Gastrocnemius medialis (tissue), 4 donors: ENCODE data around the gene MEF2C.

ENCODE experiments used
- POLR2A ChIP-seq, 2 donors: fragments of 450-650 bp; IDR thresholded peaks; one replicate each; pipeline ENCODE4 v1.6.1; 2017; ENCODE audit warnings: antibody characterized with exemption in 2 of 2, mild to moderate bottlenecking in 2 of 2, moderate library complexity in 2 of 2
- TF ChIP-seq, protein P1 (sequence below), 5 experiments: fragments of 450-650 bp in 3 of 5; fragments of 200-600 bp in 2 of 5; sonication (generic) in 2 of 5; IDR thresholded peaks in 4 of 5; conservative IDR thresholded peaks in 1 of 5; 1 replicate in 4 of 5; 2 replicates in 1 of 5; pipeline ENCODE4 v1.5.1; 2016 to 2019; ENCODE audit warnings: antibody characterized with exemption in 5 of 5, mild to moderate bottlenecking in 3 of 5, moderate library complexity in 3 of 5

- no peak for TF ChIP-seq POLR2A (IDR thresholded peaks at IDR 0.05)
- TF ChIP-seq, protein P1, sequence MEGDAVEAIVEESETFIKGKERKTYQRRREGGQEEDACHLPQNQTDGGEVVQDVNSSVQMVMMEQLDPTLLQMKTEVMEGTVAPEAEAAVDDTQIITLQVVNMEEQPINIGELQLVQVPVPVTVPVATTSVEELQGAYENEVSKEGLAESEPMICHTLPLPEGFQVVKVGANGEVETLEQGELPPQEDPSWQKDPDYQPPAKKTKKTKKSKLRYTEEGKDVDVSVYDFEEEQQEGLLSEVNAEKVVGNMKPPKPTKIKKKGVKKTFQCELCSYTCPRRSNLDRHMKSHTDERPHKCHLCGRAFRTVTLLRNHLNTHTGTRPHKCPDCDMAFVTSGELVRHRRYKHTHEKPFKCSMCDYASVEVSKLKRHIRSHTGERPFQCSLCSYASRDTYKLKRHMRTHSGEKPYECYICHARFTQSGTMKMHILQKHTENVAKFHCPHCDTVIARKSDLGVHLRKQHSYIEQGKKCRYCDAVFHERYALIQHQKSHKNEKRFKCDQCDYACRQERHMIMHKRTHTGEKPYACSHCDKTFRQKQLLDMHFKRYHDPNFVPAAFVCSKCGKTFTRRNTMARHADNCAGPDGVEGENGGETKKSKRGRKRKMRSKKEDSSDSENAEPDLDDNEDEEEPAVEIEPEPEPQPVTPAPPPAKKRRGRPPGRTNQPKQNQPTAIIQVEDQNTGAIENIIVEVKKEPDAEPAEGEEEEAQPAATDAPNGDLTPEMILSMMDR (IDR thresholded peaks at IDR 0.05 in 4 of 5, conservative IDR thresholded peaks at IDR 0.05 in 1 of 5): no peak
Observed at GRCh38 chr5:88858392-88858791, 24.6 kb downstream of the MEF2C start.
